H1 (cell line): ENCODE data around the gene FRRS1L. TPM values are rescaled to one million over a fixed set of nuclear protein-coding genes. Genes with fewer than 3 reads are reported as not detected.

Experiments
- BCL11A ChIP-seq, 2 experiments: IDR thresholded peaks; one replicate each; pipeline ENCODE4 v1.6.1; 2011; ENCODE audit warnings: low read depth in 2 of 2, low read length in 2 of 2, mild to moderate bottlenecking in 2 of 2
- CTBP2 ChIP-seq: IDR thresholded peaks from 2 replicates; pipeline ENCODE4 v1.7.0; 2011; ENCODE audit warnings: borderline replicate concordance, mild to moderate bottlenecking, moderate library complexity, mixed read lengths, low read length; ENCODE audit not compliant: insufficient read depth, insufficient read length
- RXRA ChIP-seq: IDR thresholded peaks from 2 replicates; pipeline ENCODE4 v1.6.1; 2011; ENCODE audit warnings: low read depth, mild to moderate bottlenecking, low read length, moderate library complexity; ENCODE audit not compliant: insufficient read depth
- SP1 ChIP-seq: IDR thresholded peaks from 2 replicates; pipeline ENCODE4 v1.6.1; 2011; ENCODE audit warnings: low read depth, low read length
- TAF7 ChIP-seq: optimal IDR thresholded peaks from 2 replicates; pipeline ENCODE3; 2011; ENCODE audit warnings: low read depth, mild to moderate bottlenecking, inconsistent platforms, low read length, moderate library complexity, borderline replicate concordance
- polyA plus RNA-seq, 7 experiments: library from polyadenylated mRNA; depleted of rRNA in 3 of 7; stranded (reverse) in 5 of 7; unstranded in 2 of 7; fragments of >200 nt in 5 of 7; fragments of 200-250 nt in 2 of 7; gene quantifications; 1 replicate in 5 of 7; 2 replicates in 1 of 7; 4 replicates in 1 of 7; pipeline versions ENCODE4 v1.2.1 to v1.2.3, GENCODE V29; 2011 to 2013; ENCODE audit warnings: missing spikeins in 2 of 7, mixed read lengths in 2 of 7
- total RNA-seq: library from RNA; stranded (reverse); fragmentation: NEBNext Ultra II Directional; extraction: Animal tissue kit (Norgen Biotek cat#: 25700); gene quantifications from 2 replicates; pipeline ENCODE4 v1.2.1, GENCODE V29; 2021

Gene FRRS1L
- total and polyA plus RNA-seq, 2 of the 8 experiments (the other 6 are each of a cell fraction or from before 2014, with no cell fraction given): 1.0 to 2.2 TPM

- no peak for TF ChIP-seq RXRA
- no peak for TF ChIP-seq CTBP2
- TF ChIP-seq SP1: no peak
- TF ChIP-seq BCL11A (IDR thresholded peaks at IDR 0.05; ENCODE audit: low read depth in 2 of 2, low read length in 2 of 2): no peak
- TF ChIP-seq TAF7: no peak
- TF ChIP-seq, all 59 proteins: peak for 0
Measured at GRCh38 chr9:109100543-109101201, 66.4 kb downstream of the FRRS1L start (continued).
